DMS53 treated with DMSO at 0.1 percent for 48 hours (cell line): Measurements from ENCODE around the gene ZNF749.

Experiments
- DNase-seq: peaks from one replicate; lab custom pipeline; 2025; ENCODE audit not compliant: unreplicated experiment; lab: John Stamatoyannopoulos, UW

Gene ZNF749

DNA sequence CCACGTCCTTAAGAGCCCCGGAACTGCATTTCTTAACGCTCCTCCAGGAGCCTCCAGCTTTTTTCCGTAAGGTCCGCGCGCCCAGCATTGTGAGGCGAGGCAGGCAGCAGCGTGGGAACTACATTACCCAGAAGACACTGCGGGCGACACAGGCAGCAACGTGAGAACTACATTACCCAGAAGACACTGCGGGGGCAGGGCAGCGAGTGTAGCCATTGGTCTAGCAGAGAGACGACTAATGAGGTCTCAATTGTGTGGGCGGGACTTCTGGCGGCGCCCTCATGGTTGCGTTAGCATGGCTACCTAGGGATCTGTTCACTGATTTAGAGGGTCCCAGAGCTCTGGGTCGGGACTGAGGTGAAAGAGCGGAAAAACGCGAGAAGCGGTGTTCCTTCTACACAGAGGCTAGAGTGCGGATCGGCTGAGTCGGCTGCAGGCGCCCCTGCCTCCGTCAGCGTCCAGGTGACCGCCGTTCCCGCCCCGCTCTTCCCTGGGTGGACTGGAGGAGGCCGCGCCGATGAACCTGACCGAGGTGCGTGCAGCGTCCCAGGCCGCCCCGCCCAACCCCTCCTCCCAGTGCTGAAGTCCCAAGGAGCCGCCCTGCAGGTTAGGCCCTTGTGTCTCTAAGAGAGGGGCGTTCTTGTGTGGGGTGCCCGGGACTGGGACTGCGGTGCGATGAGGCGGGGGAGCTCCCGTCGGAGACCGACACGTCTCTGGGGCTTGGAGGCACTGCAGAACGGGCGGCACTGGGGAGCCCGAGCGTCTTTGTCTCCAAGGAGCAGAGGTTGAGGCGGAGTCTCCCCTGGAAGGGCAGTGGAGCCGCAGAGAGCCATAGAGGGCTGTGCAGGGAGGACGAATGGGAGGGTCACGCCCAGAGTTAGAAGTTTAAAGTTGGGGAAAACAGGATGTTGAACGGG is at the start of gene ZNF749:
Gene ZNF749, plus strand, starts transcription at position 264 of the 917 bp plus-strand sequence. Its CDS starts 254 bp downstream, at position 518.
- DNase-seq, result peak; percentile 97

DNA sequence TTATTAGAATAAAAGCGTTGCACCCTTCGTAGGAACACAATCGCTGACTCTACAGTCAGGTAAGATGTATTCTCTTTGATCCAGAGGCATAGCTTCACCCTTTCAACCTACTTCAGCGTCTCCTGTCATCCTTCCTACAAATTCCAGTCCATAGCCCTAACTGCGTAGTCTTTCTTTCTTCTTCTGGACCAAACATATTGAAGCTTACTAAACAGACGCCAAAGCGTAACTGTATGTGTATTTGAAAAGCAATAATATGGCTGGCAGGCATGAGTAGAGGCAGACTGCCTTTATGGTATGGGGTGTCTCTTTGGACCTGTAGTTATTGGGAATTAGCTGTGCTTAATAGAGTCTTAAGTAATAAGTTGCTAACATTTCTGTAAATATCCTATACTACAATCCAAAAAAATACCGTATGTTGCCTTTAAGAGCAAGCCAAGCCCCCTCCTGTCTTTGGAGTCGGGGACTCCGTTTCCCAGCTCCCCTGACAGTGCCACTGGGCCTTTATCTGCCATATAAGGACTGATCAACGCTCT is 45.9 kb upstream of the ZNF749 start:
- no peak for DNase-seq

DNA sequence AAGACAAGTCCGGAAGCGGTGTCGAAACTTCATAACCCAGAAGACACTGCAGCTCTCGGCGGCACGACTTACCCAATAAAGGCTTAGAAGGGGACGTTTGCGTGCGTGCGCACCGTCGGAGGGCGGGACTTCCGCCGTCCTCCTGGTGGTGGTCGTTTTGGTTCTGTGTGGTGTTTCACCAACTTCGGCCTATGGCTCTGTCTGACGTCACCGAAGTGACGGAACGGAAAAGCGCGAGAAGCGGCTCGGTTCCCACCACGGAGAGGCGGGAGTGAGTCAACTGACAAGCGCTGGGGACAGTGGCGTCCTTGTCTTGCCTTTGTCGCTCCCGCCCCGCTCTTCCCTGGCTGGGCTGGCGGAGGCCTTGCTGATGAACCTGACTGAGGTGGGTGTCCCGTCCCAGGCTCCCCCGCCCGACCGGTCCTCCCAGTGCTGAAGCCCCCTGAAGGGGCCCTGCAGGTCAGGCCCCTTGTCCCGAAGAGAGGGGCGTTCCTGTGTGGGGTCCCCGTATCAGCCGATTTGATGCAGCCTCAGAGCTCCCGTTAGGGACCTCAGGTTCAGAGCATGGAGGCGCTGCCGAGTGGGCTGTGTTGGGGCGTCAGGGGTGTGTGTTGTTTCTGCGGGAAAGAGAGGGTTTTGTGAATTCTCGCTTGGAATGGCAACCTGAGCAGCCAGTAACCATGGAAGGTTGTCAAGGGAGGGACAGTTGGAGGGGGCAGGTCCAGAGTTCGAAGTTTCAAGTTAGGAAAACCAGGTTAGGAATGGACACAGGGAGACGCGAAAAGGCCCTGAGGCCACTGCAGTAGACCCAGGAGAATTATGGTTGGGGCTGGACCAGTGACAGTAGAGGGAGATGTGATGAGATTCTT is 45.2 kb upstream of the ZNF749 start, which contains the start of gene ZNF548:
Gene ZNF548, plus strand, starts transcription at position 125 of the 869 bp plus-strand sequence. Its CDS starts 246 bp downstream, at position 371.
- DNase-seq, result peak; percentile 94

DNA sequence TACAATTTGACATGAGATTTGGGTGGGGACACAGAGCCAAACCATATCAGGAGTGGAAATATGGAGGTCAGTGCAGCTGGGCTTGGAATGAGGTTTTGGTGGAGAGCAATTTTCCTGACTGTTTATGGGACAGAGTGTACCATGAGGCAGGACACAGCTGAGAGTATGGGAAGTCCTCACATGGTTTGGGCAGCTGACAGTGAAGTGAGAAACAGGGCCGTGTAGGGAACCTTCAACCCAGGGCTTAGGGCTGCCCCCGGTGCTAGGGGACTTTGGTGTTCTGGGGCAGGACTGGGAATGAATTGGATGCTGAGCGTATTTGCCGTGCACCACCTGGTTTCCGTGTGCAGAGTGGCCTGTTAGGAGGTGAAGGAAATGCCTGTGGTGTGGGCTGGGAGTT is 39.4 kb upstream of the ZNF749 start:
- DNase-seq, result no peak

DNA sequence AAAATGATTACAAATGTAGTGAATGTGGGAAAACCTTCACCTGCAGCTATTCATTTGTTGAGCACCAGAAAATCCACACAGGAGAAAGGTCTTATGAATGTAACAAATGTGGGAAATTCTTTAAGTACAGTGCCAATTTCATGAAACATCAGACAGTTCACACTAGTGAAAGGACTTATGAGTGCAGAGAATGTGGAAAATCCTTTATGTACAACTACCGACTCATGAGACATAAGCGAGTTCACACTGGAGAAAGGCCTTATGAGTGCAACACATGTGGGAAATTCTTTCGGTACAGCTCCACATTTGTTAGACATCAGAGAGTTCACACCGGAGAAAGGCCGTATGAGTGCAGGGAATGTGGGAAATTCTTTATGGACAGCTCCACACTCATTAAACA is 36.3 kb upstream of the ZNF749 start:
- DNase-seq, result no peak

DNA sequence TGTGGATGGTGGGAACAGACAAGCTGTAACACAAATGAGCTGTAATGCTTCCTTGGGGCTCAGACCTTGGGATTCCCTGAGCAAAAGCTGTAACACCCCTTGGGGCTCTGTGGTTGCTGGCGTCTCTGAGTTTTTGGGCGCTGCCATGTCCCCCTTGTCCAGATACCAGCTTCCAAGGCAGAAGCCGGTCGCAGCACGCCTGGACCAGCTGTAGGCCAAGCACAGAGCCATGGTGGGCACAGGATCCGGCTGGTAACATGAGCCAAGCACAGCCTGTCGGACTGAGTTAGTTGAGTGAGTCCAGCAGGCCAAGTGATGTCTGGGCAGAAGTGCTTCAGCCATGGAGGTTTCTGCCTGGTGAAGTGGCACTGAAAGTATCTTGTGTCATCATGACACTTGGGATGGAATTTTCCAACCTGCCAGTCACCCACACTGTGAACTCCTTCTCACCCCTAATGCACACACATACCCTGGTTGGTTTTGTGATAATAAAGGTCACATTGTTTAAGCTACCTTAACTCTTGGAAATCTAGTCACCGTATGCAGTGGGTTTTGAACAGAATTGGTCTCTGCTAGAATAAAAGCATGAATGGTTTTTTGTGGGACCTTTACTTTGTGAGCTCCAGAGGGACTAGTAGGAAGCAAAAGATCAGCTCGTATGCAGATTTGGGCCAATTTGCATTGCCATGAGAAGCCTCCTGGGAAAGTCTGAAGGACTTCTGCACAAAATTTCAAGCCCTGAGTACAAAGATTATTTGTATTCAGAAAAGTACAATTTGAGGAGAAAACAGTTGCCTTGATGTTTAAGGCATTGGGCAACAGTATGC is 31.2 kb upstream of the ZNF749 start:
- DNase-seq, result no peak

DNA sequence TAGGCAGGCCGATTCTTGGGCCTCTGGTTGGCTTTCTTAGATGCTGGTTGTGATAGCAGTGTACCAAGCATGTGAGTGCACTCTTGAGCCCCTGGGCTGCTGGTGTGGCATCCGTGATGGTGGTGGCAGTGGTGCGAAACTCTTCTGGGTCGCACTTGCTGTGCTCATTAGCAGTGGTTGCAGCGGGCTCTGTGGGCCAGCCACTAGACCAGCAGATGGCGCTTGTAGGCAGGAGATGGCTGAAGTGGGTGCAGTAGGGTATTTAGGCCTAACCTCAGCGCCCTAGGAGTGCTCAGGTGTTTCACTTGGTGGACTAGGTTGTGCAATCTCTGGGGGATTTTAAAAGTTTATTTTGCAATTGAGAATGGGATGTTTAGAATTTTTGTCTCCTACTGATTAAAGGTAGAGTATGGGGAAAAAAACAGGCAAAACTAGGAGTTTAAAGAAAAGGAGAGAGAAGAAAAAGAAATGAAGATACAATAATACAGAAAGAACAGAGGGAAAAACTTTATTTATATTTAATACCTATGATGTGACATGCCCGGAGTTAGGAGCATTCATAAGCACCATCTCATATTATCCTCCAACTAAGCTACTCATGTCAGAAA is 28.5 kb upstream of the ZNF749 start:
- peak; percentile 62 for DNase-seq

DNA sequence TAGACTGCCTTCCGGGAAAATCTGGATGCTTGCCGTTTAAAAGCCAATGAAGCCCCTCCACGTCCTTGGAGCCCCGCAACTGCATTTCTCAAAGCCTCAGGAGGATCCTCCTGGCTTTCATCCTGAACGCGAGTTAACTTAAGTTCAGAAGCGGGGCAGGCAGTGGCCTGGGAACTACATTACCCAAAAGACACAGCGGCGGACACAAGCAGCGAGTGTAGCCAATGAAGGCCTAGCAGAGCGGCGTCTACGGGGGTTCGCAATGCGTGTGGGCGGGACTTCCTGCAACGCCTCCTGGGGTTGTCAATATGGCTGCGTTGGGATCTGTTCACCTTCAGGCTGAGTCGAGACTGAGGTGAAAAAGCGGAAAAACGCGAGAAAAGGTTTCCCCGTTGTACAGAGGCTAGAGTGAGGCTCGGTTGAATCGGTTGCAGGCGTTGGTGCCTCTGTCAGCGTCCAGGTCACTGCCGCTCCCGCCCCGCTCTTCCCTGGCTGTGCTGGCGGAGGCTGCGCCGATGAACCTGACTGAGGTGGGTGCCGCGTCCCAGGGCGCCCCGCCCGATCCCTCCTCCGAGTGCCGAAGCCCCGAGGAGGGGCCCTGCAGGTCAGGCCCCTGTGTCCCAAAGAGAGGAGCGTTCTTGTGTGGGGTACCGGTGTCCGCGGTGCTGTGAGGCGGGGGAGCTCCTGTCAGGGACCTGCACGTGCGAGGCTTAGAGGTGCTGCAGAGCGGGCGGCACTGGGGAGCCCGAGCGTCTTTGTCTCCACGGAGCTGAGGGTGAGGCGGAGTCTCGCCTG is 24.1 kb upstream of the ZNF749 start, which contains the start of gene ZNF17:
Gene ZNF17, plus strand, starts transcription at position 285 of the 795 bp plus-strand sequence. CDS start 2,455 bp downstream, outside the sequence.
- DNase-seq, result peak; percentile 85

DNA sequence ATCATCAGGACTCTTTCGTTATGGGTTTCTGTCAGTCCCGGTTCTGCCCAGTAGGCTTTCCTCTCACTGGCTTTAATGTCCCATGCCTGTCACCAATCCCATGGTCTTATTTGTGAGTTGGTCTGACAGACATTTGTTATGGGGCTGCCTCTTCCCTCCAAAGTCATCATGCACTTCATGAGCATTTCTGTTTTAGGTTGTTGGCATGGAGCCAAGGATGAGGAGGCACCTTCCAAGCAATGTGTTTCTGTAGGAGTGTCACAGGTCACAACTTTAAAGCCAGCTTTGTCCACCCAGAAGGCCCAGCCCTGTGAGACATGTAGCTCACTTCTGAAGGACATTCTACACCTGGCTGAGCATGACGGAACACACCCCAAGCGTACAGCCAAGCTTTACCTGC is 15.7 kb upstream of the ZNF749 start:
- no peak for DNase-seq

DNA sequence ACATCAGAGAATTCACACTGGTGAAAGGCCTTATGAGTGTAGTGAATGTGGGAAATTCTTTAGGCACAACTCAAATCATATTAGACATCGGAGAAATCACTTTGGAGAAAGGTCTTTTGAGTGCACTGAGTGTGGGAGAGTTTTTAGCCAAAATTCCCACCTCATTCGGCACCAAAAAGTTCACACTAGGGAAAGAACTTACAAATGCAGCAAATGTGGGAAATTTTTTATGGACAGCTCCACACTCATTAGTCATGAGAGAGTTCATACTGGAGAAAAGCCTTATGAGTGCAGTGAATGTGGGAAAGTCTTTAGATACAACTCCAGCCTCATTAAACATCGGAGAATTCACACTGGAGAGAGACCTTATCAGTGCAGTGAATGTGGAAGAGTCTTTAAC is 14.1 kb upstream of the ZNF749 start:
- no peak for DNase-seq

DNA sequence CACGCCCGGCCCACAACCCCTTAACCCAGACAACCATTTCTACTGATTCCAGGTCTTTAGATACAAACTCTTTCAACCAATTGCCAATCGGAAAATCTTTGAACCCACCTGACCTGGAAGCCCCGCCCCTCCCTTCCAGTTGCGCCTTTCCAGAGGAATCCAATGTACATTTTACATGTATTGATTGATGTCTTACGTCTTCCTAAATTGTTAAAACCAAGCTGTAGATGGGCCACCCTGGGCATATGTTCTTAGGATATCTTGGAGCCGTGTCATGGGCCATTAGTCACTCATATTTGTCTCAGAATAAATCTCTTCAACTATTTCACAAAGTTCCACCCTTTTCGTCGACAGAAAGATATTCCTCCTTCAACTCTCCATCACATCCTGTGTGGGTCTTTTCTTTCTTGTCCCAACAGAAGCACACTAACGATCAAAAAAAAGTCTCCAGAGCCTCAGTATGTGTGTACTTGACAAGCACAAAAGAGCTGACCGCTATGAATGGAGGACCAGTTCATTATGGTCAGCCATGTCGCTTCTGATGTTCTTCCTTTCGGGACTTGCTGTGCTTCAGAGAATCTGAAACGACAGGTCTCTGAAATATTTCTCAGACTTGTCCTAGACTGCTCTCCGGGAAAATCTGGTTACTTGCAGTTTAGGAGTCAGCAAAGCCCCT is 601 bp upstream of the ZNF749 start:
- peak; percentile 53 for DNase-seq

DNA sequence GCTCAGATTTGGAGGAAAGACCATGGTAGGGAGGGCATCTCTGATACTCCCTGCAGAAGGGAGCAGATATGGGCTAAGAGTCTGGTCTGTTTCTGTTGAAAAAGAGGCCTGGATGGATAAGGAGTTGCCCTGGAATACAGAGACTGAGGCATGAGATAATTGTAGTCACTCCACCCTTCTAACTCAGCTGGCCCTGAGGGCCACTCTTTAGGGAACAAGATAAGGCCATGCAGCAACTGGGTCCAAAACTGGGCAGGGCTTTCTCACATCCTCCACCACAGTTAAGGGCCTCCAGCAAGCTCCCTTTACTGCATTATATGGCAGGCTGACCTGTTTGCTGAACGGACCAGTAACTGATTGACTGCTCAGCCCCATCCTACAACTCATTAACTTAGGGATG is 1.3 kb downstream of the ZNF749 start:
- DNase-seq, result no peak

DNA sequence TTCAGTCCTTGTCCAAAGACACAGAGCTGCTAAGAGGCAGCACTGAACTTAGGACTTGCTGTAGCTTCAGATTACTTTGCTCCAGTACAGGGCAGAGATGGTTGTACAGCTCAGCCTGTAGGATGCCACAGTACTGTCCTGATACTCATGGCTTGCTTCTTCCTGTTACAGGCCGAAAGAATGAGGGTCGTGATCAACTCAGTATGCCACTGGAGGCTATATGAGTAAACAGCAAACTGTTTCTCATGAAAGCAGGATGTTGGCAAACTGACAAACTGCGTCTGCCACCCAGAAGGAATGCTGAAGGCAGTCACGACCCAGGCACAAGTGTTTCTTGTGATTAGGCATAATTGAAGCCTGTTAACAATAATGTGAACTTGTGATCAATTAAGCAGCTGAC is 2.8 kb downstream of the ZNF749 start:
- DNase-seq, result no peak

DNA sequence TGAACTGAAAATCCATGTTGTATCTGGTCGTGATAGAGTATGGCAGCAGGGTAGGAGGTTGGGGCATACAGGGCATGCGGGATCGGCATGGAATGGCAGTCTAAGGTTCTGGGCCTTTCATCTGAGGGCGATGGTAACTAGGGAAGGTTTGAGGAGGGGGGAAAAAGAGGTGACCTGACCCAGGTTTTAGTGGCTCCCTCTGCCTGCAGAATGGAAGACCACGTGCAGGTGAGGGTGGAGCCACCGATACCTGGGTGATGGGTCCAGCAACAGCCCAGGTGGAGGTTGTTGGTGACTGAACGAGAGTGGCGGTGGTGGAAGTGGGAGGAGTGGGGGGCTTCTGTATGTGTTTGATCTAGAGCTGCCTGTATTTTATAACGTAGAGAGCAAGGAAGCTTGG is 3.8 kb downstream of the ZNF749 start:
- DNase-seq, result no peak

DNA sequence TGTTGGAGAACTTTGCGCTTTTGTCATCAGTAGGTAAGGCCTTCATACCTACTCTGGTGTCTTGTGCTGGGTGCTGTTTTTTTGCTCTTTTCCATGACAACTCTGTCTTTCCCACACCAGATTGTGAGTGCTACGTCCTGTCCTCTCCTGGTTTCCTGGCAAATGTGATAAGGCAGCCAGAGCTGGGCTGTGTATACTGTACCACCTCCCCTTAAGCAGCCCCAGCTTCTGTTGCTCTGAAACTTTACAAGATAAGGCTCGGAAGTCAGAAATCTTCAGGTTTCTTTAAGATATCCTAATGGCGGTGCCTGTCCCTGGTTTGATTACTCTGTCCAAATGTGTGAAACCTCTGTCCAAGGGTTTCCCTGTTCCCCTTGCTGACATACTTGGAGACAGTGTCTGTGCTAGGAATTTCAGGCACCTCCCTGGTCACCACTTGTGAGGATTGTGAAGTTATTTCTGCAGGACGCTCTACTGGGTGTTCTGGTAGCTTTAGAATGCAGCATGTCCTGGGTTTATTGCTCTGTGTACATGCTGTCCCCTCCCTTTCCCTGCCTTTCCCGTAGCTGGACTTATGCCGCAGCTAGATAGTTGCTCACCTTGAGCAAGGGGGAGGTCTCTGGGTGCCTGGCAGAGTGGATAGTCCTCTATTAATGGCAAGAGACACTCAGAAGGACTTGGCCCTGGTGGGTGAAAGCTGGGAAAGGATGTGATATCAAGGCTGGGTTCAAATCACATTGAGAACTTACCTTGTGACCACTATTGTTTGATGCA is 7.0 kb downstream of the ZNF749 start:
- no peak for DNase-seq

DNA sequence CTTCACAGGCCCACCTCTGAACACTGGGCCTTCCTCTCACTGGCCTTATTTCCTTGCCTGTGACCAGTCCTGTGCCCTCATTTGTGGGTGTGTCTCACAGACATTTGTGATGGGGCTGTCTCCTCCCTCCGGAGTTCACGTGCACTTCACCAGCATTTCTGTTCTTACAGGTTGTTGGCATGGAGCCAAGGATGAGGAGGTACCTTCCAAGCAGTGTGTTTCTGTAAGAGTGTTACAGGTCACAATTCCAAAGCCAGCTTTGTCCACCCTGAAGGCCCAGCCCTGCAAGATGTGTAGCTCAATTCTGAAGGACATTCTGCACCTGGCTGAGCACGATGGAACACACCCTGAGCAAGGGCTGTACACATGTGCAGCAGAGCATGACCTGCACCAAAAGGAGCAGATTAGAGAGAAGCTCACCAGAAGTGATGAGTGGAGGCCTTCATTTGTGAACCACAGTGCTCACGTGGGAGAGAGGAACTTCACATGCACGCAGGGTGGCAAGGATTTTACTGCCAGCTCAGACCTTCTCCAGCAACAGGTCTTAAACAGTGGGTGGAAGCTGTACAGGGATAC is 8.1 kb downstream of the ZNF749 start:
- no peak for DNase-seq

DNA sequence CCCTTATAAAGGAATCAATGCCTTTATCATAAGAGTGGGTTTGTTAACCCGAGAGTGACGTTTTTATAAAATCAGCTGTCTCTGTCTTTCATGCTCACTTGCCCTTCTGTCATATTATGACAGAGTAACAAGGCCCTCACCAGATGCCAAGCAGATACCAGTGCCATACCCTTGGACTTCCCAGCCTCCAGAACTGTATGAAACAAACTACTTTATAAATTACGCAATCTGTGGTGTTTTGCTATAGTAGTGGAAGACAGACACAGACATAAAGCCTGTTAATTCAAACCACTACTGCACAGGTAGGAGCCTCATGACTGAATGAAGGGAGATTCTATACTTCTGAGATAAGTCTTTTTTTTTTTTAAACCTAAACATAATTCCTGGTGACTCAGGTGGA is 17.2 kb downstream of the ZNF749 start:
- no peak for DNase-seq
